Tibial nerve (tissue), 4 donors: ENCODE data around the gene GREM1.

ENCODE experiments used
- CTCF ChIP-seq, 5 experiments: fragments of 200-600 bp in 3 of 5; fragments of 450-650 bp in 2 of 5; sonication (generic) in 3 of 5; IDR thresholded peaks; one replicate each; pipeline ENCODE4 v1.5.1; 2016 to 2019; ENCODE audit warnings: antibody characterized with exemption in 5 of 5, mild to moderate bottlenecking in 3 of 5, moderate library complexity in 2 of 5
- EP300 ChIP-seq, 2 donors: sonication (generic); formaldehyde crosslinking; IDR thresholded peaks; one replicate each; pipeline ENCODE4 v1.6.1; 2017; ENCODE audit warnings: antibody characterized with exemption in 2 of 2, mild to moderate bottlenecking in 1 of 2
- POLR2A ChIP-seq, 2 donors: fragments of 450-650 bp; IDR thresholded peaks; one replicate each; pipeline ENCODE4 v1.6.1; 2017; ENCODE audit warnings: antibody characterized with exemption in 2 of 2, mild to moderate bottlenecking in 2 of 2, moderate library complexity in 2 of 2

- TF ChIP-seq CTCF (IDR thresholded peaks at IDR 0.05) (no peak), POLR2A (IDR thresholded peaks at IDR 0.05) (no peak), EP300 (IDR thresholded peaks at IDR 0.05) (peak in 1 of 2 donors; percentile 79)
Measured at GRCh38 chr15:32669896-32670611, 47.8 kb upstream of the GREM1 start.
